Stimulated activated CD8-positive, alpha-beta memory T cell treated with anti-CD3 and anti-CD28 coated beads, Interleukin-4, amount 100 ng/mL, for 4 hours (primary cell): ENCODE results near the gene ZBTB1.
A peak's percentile ranks its signal among the peaks of the same experiment; 100 is the strongest.
"Not testable (repeated sequence)": the region's sequence is repeated elsewhere in the genome, so short reads cannot be mapped to it uniquely, and the experiment has no call there.

Source experiments
- DNase-seq, 2 donors: peaks; one replicate each; pipeline ENCODE4 v3.0.0-alpha.2; 2020; ENCODE audit warnings: low read depth in 2 of 2, low spot score in 1 of 2

Gene ZBTB1

DNA sequence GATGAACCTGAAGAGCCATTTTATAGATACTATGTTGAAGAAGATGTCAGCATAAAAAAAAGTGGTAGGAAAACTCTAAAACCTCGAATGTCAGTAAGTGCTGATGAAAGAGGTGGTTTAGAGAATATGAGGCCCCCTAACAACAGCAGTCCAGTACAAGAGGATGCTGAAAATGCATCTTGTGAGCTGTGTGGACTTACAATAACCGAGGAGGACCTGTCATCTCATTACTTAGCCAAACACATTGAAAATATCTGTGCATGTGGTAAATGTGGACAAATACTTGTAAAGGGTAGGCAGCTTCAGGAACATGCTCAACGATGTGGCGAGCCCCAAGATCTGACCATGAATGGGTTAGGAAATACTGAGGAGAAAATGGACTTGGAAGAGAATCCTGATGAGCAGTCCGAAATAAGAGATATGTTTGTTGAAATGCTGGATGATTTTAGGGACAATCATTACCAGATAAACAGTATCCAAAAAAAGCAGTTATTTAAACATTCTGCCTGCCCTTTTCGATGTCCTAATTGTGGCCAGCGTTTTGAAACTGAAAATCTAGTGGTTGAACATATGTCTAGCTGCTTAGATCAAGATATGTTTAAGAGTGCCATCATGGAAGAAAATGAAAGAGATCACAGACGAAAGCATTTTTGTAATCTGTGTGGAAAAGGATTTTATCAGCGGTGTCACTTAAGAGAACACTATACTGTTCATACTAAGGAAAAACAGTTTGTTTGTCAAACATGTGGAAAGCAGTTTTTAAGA lies 18.2 kb downstream of the ZBTB1 start:
- DNase-seq = no peak

DNA sequence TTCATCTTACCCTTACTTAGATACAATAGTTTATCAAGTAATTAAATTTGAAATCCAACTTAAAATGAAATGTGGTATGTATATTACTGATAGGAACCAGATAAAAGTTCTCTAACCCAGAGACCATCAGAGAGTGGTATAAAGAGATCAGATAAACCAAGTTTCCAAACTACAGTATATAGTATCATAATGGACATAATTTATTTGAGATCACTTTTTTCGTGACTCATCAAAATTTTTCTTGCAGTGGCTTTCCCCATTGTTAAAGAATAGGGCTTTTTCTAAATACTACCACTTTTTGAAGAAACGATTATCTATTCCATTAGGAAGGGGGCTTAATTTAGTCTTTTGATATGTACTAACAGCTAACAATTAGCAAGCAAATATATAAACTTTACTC lies 20.8 kb downstream of the ZBTB1 start:
- no peak for DNase-seq

DNA sequence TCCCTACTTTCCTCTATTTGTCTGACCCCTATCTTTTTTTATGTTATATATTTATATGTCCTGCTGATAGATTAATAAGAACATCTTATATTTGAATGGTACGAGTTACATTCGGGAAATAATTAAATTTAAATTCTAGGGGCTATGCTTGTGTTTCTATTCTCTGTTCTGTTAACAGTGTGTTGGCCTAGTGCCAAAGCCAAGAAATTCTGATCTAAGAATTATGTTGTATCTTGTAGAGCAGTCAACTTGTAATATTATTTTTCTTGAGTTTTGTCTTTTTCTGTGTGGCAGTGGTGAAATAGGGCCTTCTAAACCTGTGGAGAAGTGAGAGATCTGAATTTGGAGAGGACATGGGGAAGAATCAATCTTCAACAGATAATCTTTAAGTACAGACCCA lies 27.0 kb downstream of the ZBTB1 start:
- DNase-seq = no peak

DNA sequence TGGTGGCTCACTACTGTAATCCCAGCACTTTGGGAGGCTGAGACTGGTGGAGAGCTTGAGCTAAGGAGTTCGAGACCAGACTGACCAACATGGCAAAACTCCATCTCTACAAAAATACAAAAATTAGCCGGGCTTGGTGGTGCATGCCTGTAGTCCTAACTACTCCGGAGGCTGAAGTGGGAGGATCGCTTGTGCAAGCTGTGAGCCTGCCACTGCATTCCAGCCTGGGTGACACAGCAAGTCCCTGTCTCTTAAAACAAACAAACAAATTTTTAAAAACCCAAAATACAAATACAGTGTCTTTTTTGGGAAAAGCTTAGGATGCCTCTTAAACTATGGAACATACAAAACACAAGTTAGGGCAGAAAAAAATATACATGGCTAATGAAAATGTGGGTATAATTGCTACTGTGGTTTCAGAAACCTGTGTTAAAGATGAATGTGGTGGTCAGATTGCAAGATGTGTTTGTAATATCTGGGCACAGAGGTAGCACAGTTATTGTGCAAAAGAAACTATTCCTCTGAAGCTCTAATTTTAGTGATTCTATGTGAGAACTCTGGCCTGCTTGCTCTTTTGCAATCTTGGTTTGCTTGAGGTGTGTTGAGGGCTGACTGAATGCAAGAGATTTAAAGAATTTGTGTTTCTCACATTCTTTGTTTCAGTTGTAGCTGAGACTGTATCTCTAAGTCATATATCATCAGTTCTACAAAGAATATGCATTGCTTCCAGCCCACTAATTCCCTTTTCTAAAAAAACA lies 32.1 kb downstream of the ZBTB1 start:
- DNase-seq = no peak

DNA sequence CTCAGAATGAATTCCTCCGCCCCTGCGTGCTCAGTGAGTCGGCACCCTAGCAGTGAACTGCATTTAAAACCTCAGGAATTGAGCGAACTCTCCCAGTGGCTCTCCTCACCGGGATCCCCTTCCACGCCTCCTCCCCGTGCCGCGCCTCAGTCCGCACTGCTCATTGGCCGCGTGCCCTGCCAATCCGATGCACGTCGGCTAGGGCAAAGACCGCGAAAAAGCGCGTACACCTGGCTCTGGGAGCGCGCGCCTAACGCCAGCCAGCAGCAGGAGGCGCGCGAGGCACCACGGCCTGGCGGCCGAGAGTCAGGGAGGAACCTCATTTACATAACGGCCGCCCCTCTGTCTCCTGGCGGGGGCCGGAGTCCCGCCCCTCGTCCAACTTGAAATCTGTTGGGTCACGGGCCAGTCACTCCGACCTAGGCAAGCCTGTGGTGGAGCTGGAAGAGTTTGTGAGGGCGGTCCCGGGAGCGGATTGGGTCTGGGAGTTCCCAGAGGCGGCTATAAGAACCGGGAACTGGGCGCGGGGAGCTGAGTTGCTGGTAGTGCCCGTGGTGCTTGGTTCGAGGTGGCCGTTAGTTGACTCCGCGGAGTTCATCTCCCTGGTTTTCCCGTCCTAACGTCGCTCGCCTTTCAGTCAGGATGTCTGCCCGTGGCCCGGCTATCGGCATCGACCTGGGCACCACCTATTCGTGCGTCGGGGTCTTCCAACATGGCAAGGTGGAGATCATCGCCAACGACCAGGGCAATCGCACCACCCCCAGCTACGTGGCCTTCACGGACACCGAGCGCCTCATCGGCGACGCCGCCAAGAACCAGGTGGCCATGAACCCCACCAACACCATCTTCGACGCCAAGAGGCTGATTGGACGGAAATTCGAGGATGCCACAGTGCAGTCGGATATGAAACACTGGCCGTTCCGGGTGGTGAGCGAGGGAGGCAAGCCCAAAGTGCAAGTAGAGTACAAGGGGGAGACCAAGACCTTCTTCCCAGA lies 35.9 kb downstream of the ZBTB1 start, which contains the start of gene HSPA2:
TSS of gene HSPA2 (plus strand) at position 534 of the 995 bp plus-strand sequence. CDS start at position 643, 109 bp downstream.
- peak; percentile 79 to 85 for DNase-seq

DNA sequence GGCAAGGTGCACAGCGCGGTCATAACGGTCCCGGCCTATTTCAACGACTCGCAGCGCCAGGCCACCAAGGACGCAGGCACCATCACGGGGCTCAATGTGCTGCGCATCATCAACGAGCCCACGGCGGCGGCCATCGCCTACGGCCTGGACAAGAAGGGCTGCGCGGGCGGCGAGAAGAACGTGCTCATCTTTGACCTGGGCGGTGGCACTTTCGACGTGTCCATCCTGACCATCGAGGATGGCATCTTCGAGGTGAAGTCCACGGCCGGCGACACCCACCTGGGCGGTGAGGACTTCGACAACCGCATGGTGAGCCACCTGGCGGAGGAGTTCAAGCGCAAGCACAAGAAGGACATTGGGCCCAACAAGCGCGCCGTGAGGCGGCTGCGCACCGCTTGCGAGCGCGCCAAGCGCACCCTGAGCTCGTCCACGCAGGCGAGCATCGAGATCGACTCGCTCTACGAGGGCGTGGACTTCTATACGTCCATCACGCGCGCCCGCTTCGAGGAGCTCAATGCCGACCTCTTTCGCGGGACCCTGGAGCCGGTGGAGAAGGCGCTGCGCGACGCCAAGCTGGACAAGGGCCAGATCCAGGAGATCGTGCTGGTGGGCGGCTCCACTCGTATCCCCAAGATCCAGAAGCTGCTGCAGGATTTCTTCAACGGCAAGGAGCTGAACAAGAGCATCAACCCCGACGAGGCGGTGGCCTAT lies 36.8 kb downstream of the ZBTB1 start:
- no peak for DNase-seq

DNA sequence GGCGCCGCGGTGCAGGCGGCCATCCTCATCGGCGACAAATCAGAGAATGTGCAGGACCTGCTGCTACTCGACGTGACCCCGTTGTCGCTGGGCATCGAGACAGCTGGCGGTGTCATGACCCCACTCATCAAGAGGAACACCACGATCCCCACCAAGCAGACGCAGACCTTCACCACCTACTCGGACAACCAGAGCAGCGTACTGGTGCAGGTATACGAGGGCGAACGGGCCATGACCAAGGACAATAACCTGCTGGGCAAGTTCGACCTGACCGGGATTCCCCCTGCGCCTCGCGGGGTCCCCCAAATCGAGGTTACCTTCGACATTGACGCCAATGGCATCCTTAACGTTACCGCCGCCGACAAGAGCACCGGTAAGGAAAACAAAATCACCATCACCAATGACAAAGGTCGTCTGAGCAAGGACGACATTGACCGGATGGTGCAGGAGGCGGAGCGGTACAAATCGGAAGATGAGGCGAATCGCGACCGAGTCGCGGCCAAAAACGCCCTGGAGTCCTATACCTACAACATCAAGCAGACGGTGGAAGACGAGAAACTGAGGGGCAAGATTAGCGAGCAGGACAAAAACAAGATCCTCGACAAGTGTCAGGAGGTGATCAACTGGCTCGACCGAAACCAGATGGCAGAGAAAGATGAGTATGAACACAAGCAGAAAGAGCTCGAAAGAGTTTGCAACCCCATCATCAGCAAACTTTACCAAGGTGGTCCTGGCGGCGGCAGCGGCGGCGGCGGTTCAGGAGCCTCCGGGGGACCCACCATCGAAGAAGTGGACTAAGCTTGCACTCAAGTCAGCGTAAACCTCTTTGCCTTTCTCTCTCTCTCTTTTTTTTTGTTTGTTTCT lies 37.6 kb downstream of the ZBTB1 start:
- no peak for DNase-seq

DNA sequence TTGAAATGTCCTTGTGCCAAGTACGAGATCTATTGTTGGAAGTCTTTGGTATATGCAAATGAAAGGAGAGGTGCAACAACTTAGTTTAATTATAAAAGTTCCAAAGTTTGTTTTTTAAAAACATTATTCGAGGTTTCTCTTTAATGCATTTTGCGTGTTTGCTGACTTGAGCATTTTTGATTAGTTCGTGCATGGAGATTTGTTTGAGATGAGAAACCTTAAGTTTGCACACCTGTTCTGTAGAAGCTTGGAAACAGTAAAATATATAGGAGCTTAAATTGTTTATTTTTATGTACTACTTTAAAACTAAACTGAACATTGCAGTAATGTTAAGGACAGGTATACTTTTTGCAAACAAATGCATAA lies 38.2 kb downstream of the ZBTB1 start:
- no peak for DNase-seq

DNA sequence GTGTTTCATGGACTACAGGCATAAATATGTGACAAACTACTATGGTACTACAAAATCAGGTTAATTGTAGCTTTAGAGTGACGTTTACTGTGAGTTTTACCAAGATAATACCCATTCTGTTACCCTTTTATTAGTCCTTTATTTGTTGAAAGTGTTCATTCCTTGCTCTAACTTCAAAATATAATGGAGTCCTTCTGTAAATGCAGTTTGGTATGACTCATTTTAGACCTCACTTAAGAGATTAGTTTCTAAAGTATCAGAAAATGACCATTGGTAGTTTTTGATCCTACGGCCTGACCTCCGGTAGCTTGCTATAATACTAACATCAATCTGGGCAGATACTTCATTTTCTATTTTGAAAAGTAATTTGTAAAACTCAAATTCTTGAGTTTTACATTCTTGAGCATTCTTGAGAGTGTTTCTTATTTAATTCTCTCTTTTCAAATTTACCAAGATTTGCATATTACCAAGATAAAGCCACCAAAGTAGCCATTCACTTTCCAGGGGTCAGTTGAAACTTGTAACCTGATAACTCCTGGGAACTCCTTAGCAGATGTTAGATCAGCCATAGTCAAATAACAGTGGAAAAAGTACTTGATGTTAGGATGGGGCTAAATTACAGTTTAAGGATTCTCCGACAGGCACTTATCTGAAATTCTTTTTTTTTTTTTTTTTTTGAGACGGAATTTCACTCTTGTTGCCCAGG lies 40.2 kb downstream of the ZBTB1 start:
- no peak for DNase-seq

DNA sequence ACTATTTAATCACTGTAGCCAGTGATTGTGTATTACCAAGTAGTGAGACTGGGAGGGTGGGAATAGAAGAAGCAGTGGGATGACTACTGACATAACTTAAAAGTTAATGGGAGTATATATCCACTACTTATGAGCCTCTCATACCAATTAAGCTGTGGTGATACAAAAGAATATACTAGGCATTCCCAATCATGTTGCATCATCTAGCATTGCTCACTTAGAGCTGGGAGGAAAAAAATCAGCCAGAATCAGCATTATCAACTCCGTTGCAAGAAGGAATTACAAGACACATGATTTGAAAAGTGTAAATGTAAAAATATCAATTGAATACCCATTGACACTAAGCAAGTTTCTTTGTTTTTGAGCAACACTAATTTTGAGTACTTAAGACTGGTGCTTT lies 44.4 kb downstream of the ZBTB1 start:
- no peak for DNase-seq

DNA sequence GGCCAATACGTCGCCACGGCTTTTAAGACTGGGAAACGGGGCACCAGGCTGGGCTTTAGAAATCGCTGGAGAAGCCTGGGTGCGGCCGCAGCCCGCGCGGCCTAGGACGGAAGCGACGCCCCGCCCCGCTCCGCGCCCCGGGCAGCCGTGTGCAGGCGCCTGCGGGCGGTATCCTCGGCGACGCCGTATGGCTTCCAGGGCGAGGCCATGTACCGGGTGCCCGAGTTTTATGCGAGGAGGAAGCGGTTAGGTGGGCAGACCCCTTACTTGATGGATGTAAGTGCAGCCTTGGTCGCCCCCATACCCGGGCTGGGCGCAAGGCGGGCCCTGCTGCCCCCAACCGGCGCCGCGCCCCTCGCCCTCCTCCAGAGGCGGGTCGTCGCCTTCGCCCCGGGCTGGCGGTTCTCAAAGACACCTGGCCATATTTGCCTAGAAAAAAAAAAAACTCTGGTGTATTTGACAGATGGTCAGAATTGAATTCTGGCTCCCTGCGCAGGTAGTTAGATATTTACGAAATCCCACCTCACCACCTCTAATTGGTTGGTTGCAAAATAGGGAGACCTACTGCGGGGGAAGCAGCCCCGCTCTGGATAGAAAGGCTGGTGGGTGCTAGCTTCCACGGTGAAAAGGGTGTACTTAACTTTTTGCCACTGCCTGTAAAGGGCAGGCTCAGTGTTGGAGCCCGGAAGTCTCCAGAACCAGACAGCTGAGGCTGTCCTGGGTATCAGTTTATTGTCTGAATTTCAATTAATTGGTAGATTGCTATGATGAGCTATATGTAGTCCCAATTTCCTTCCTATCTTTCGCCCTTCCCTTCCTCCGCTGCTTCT lies 45.4 kb downstream of the ZBTB1 start, which contains the start of gene PPP1R36:
TSS of gene PPP1R36 (plus strand) at position 171 of the 830 bp plus-strand sequence. CDS start at position 208, 37 bp downstream.
- DNase-seq = no peak

DNA sequence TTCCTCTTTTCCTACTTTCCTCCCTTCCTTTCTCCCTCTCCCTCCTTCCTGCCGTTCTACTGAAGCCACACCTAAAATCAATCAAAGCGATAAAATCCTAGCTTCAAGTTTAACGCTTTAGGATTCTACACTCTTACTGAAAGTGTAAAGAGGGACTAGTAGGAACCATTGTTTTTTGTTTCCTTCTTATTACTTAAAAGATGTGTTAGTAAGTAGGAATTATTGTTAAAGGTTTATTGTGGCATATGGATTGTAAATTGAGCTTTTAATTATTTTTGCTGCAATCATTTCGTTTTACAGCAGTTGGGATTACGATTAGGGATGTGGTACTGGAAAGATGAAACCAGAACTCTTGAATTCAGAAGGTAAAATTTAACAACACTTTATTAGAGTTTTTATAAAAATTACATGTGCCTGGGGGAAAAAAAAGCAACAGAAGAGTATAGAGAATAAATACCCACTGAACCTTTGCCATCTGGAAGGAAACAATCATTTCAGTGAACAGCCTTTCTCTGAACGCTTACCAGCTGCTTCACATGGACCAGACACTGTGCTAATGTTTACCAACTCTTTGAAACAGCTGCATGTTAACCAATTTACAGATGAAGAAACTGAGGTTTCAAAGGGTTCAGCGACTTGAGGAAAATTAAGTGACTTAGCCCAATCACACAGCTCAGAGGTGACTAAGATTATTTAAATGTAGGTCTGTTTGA lies 46.2 kb downstream of the ZBTB1 start:
- no peak for DNase-seq

DNA sequence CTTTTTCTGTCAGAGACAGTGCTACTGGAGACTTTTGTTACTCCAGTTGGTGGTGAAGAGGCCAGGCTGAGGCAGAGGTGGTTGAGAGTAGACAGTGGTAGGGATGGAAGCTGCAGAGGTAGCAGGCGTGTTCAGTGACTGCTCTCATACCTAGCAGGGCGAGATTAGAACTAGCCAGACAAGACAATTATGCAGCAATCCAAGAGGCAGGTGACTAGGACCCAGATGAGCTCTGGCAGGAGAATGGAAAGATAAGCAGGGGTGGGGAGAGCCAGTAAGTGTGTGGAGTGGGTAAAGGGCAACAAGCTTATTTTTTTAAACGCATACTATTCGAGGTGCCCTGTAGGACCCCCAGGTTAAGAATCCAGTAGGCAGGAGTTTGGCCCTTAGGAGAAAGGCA lies 50.0 kb downstream of the ZBTB1 start:
- no peak for DNase-seq

DNA sequence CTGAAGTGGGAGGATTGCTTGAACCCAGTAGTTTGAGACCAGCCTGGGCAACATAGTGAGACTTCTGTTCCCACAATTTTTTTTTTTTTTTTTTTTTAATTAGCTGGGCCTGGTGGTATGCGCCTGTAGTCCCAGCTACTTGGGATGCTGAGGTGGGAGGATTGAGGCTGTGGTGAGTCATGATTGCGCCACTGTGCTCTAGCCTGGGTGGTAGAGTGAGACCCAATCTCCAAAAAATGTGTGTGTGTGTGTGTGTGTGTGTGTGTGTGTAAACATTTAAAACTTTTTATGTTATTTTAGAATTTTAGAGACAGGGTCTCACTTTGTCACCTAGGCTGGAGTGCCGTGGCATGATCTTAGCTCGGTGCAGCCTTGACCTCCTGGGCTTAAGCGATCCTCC lies 52.0 kb downstream of the ZBTB1 start:
- DNase-seq = no peak

DNA sequence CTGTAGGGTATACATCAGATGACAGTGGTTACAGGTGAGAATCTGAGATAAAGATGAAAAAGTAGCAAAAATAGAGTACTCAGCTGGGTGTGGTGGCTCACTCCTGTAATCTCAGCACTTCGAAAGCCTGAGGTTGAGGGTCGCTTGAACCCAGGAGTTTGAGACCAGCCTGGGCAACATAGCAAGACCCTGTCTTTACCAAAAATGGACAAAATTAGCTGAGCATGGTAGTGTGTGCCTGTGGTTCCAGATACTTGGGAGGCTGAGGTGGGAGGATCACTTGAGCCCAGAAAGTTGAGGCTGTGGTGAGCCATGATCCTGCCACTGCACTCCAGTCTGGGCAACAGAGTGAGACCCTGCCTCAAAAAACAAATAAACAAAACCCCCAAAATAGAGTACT lies 53.6 kb downstream of the ZBTB1 start:
- DNase-seq = not testable (repeated sequence)

DNA sequence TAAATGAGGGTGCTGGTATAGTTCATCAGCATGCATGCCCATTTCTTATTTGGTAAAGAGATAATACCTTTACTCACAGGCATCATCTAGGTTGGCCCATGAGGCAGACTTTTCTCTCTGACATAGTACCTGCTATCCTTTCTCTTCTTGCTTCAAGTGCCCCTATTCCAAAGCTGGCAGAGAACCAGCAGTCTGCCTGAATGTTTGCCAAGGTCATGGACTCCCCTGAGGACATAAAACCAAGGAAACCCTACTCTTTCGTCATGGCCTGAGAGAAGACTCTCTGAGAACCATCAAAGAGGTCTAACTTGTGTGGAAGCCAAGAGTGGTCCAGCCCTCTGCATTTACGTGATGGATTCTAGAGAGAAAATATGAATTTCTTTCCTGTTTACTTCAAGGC lies 57.1 kb downstream of the ZBTB1 start:
- DNase-seq = no peak

DNA sequence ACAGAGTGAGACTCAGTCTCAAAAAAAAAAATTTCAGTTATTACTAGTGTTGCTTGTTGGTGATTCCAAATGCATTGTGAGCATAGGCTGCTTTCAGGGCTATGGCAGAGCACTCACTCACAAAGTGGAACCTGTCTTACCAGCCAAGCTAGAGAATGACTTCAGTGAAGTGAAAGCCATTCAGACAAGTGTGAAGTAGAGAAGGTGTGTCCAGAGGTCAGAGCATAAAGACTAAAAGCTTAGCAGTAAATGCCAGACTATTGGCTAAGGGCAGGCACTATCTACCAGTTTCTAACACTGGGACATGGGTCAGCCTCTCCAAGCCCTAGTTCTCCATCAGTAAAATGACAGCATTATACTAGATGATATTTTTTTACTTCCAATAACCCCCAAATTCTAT lies 57.9 kb downstream of the ZBTB1 start:
- no peak for DNase-seq

DNA sequence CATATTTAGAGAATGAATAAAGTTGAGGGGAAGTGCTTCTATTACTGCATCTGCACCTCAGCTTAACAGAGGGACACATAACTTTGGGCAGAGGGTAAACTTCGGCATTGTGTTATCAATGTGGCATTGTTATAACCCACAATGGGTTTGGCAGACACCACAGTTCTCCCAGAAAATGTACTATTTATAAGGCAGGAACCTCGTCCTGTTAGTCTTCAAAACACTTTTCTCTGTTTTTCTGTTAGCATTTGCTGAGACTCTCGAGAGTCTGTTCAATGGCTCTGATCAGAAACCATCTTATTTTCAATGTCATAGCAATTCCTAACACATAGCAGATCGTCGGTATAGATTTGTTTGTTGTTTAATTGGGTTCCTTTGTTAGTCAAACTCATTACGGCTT lies 59.1 kb downstream of the ZBTB1 start:
- no peak for DNase-seq
